Stimulated activated CD8-positive, alpha-beta memory T cell treated with anti-CD3 and anti-CD28 coated beads, Interleukin-4, amount 100 ng/mL, for 1 hour (primary cell): ENCODE measurements around the gene FKTN.
A peak's percentile ranks its signal among the peaks of the same experiment; 100 is the strongest.
"Not testable (repeated sequence)": the region's sequence is repeated elsewhere in the genome, so short reads cannot be mapped to it uniquely, and the experiment has no call there.

Experiments
- DNase-seq, 2 donors: peaks; one replicate each; pipeline ENCODE4 v3.0.0-alpha.2; 2020; ENCODE audit warnings: low read depth in 2 of 2, low spot score in 1 of 2

The FKTN gene

DNA sequence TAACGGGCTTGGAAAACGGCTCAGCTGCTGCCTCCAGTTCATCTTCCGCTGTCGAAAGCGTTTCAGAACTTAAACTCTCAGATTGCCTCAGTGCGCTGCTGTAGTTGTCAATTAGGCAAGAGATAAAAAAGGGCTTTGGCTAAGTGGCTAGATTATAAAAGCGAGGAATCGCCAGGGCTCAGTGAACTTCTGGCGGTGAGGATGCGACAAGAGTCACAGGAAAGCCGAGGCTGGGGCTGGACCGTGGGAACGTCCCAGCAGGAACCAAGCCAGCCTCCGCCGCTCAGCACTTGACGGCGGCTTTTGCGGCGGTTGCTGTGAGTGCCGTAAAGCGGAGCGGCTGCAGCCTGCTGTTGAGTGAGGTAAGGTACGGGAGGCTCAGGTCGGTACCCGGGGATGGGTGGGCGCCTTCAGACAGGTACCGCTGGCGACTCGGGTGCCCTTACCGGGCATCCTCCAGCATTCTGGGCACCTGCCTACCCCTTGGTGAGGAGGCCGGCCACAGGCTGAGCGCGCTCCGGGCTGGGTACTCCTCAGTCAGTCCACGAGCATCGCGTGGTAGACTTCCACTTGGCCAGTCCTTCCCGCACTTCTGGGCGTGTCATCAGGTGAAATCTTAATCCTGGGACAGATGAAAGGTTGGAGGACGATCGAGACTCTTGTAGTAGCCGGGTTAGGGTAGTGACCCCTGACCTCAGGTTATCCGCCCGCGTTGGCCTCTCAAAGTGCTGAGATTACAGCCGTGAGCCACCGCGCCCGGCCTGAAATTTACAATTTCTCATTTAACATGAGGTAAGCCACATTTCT is at the start of gene FKTN:
FKTN (plus strand) TSS at position 328 of the 807 bp plus-strand sequence. CDS start 16,902 bp downstream, outside the sequence.
- peak; percentile 45 to 57 for DNase-seq

DNA sequence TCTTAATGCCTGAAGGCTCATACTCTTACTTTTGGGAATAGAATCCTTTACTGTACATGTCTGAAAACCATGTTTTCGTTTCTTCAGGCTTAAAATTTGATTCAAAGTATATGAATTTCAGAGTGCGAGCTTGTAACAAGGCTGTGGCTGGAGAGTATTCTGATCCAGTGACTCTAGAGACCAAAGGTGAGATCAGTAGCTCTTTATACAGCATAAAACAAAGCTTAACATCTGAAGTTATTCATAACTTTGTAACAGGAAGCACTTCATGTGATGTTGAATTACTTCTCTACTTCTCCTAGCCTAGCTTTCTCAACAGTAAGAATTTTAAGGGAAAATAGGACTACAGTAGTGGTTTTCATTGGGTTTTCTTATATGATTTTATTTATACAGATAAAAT is 49.4 kb upstream of the FKTN start:
- DNase-seq = no peak

DNA sequence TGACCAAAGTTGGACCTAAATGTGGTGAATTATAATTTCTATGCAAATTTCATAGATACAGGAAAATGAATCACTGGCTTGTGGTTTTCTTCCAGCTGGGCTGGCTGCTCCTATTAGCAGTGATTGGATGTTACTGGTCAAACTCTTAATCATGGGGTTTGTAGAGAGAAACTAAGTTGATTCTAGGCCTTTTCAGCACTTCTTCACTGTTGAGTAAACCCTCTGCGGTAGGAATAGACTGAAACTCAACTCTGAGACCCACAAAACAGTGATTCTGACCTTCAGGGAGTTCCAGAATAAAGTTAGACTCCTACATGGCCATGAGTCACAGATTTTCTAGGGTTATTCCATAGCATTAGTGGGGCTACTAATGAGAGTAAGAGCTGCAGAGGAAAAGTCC is 47.9 kb upstream of the FKTN start:
- DNase-seq = no peak

DNA sequence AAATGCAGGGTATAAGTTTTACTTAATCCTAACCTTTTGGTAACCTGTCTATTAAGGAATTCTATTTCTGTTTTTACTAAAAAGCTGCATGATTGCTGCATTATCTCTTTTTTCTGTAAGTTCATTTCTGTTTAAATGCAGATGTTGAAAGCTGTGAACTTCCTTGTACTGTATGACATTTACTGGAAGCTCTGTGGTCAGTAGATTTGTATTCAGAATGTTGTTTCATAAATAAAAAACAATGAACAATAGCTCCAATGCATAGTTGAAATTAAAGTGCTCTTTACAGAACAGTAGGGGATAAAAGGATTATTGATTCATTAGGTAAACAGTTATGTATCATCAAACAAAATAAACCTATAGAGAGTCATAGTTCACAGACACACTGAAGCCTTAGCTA is 46.5 kb upstream of the FKTN start:
- no peak for DNase-seq

DNA sequence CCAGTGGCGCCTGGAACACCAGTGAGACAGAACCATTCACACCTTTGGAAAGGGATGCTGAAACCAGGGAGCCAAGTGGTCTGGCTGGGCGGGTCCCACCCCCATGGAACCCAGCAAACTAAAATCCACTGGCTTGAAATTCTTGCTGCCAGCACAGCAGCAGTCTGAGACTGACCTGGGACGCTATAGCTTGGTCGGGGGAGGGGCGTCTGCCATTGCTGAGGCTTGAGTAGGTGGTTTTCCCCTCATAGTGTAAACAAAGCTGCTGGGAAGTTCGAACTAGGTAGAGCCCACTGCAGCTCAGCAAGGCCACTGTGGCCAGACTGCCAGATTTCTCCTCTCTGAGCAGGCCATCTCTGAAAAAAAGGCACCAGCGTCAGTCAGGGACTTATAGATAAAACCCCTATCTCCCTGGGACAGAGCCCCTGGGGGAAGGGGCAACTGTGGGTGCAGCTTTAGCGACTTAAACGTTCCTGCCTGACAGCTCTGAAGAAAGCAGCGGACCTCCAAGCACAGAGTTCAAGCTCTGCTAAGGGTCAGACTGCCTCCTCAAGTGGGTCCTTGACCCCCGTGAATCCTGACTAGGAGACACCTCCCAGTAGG is 42.0 kb upstream of the FKTN start:
- DNase-seq = no peak

DNA sequence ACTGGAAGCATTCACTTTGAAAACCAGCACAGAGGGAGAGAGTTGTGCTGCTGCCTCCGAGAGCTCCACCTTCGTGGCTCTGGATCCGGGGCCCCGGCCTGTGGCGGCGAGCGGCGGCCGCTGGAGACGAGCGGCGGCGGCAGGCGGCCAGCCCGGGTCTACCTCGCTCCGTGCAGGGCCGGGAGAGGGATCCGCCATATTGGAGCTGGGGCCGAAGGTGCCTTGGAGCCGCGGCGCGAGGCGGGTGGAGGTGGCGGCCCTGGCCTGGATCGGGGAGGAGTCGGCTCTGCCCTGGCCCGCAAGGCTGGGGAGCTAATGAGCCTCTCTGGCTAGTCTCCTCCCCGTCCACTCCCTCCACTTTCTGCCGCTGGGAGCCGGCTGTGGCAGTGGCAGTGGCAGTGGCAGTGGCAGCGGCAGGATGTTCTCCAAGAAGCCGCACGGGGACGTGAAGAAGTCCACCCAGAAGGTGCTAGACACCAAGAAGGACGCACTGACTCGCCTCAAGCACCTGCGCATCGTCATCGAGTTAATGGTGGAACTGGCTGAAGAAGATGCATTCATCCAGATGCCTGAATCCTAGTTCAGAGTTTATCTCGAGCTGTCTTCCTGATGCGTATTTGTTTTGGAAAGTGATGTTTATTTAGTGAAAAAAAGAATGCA is 38.1 kb upstream of the FKTN start:
- not testable (repeated sequence) for DNase-seq

DNA sequence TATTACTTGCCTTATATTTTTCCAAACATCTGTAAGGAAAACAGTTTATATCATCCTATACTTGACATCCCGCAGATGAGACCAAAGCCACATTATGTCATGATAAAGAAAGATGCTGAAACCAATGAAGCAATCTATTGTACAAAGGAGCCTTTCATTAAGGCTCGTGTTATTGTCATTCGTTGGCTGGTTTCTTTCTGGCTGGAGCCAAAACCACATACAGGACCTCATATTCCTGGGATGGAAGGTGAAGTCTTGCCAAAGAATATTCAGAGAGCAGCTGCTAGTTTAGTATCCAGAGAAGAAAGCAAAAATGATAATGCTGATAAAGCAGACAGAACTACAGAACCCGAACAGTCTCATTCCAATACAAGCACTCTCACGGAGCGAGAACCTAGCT is 36.9 kb upstream of the FKTN start:
- DNase-seq = not testable (repeated sequence)

DNA sequence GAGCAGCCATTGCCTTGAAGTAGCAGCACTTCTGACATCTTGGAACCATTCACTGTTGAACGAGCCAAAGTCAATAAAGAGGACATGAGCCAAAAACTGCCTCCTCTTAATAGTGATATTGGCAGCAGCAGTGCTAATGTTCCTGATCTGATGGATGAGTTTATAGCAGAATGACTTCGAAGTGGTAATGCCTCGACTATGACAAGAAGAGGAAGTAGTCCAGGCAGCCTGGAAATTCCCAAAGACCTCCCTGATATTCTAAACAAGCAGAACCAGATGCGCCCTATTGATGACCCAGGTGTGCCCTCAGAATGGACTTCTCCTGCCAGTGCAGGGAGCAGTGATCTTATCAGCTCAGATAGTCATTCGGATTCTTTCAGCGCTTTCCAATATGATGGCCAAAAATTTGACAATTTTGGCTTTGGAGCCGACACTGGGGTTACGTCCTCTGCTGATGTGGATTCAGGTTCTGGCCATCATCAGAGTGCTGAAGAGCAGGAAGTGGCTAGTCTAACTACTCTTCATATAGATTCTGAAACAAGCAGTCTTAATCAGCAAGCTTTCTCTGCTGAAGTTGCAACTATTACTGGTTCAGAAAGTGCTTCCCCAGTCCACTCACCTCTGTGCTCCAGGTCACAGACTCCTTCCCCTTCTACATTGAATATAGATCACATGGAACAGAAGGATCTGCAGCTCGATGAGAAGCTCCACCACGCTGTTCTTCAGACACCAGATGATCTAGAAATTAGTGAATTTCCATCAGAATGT is 35.1 kb upstream of the FKTN start:
- DNase-seq = not testable (repeated sequence)

DNA sequence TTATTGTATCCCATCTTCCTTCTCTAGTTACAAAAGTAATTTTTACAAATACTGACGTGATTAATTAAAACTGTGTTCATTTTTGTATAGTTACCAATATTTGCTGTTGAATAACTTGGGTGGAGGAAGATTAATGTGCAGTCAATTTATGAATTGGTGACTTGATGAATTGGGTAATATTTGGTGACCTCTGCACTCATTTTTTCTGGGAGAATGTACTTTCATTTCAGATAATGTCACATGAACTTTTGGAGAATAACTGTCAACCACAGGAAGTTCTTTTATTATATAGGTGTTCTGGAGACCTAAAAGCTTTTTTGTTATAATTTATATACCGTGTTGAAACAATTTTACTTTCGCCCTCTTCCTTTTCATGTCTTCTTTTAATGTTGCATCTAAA is 26.4 kb upstream of the FKTN start:
- no peak for DNase-seq

DNA sequence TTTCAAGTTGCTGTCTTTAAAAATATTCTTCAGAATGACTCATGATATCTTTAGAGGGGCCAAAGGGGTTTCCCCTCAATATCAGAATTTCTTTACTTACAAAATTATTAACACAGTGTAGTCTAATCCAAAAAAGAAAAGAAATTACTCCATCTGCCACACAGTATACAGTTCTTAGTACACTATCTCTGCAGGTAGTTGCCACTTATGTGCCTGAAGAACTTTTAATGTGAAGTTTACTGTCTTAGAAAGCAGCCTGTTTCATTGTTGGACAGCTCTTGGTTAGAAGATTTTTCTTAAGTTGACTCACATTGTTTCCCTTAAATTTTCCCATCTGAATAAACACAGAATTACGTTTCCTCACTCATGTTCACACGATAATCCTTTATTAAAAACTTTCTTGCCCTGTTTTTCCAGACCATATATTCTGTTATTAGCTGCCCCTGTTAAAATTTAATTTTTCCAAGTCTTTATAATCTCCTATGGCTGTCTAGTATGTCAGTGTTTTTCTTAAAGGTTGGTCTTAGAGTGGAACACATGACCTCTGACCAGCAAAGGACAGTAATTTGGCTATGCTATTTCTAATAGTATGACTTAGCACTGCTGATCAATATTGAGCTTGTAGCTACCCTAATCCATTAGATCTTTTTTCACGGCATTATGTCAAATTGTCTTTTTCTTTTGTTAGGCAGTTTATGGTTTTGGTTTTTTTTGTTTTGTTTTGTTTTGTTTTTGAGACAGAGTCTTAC is 21.8 kb upstream of the FKTN start:
- no peak for DNase-seq

DNA sequence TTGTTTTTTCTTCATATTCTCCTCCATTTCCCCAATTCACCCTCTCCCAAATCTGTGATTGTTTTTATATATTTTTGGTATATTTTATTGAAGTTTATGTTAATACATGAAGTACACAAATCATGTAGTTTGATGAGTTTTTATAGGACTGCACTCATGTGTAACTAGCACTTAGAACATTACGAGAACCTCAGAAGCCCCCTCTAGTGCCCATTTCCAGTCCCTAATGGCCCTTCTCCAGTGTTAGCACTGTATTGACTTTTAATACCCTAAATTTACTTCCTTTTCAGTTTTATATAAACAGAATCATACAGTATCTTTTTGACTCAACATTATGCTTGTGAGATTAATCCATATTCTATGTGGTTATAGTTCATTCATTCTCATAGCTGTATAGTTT is 18.5 kb upstream of the FKTN start:
- no peak for DNase-seq

DNA sequence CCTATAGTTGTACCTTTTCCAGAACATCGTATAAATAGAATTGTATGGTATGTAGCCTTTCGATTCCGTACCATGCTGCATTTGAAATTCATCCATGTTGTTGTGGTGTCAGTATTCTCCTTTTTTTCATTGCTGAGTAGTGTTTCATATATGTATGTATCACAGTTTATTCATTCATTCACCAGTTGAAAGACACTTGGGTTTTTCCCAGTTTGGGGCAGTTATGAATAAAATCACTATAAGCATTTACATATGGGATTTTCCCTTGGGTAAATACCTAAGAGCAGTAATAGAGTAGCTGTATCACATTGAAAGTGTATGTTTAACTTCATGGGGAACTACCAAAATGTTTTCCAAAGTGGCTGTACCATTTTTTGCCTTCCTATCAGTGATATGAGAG is 16.1 kb upstream of the FKTN start:
- no peak for DNase-seq

DNA sequence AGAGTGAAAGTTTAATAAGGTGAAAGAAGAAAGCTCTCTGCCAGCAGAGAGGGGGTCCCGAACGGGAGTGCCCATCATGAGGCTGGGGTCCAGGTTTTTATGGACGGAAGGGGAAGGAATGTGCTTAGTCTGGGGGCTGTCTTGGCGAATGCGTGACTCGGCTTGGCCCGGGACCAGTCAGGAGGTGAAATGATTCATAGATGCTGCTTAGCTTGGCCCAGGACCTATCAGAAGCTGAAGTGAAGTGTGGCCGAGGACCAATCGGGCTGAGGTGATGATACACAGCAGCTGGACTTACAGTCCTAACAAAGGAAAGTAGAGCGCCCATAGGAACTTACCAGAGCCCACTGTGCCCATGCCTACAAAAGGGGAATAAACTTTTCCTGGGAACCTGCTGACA is 3.9 kb upstream of the FKTN start:
- no peak for DNase-seq

DNA sequence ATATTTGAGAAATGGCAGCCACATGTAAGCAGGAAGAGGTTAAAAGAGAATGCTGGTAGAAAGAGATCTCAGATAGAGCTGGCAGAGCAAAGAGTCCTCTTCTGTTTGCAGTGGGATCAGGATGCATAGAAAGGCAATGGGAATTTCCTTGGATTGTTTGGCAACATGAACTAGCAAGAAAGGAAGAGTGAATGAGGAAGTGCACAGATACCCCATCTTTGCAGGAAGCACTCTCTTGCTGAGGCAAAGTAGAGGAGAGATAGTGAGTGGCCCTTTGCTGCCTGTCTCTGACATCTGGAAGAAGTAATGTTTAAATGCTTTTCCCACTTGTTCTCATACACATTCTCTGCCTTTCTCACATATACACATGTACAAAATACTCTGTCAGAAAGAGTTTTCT is 14.5 kb downstream of the FKTN start:
- no peak for DNase-seq

DNA sequence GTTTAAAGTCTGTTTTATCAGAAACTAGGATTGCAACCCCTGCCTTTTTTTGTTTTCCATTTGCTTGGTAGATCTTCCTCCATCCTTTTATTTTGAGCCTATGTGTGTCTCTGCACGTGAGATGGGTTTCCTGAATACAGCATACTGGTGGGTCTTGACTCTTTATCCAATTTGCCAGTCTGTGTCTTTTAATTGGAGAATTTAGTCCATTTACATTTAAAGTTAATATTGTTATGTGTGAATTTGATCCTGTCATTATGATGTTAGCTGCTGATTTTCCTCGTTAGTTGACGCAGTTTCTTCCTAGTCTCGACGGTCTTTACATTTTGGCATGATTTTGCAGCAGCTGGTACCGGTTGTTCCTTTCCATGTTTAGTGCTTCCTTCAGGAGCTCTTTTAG is 22.0 kb downstream of the FKTN start:
- not testable (repeated sequence) for DNase-seq

DNA sequence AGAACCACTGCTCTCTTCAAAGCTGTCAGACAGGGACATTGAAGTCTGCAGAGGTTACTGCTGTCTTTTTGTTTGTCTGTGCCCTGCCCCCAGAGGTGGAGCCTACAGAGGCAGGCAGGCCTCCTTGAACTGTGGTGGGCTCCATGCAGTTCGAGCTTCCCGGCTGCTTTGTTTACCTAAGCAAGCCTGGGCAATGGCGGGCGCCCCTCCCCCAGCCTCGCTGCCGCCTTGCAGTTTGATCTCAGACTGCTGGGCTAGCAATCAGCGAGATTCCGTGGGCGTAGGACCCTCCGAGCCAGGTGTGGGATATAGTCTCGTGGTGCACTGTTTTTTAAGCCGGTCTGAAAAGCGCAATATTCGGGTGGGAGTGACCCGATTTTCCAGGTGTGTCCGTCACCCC is 23.6 kb downstream of the FKTN start:
- DNase-seq = not testable (repeated sequence)

DNA sequence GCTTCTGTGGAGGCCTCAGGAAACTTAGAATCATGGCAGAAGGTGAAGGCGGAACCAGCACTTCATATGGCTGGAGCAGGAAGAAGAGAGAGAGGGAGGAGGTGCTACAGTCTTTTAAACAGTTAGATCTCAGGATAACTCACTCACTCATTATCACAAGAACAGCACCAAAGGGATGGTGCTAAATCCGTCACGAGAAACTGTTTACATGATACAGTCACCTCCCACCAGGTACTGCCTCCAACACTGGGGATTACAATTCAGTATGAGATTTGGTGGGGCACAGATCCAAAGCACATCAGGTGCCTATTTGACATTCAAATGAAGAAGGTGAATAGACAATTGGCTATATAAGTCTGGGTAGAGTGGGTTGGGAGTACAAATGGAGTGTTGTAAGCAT is 35.2 kb downstream of the FKTN start:
- no peak for DNase-seq

DNA sequence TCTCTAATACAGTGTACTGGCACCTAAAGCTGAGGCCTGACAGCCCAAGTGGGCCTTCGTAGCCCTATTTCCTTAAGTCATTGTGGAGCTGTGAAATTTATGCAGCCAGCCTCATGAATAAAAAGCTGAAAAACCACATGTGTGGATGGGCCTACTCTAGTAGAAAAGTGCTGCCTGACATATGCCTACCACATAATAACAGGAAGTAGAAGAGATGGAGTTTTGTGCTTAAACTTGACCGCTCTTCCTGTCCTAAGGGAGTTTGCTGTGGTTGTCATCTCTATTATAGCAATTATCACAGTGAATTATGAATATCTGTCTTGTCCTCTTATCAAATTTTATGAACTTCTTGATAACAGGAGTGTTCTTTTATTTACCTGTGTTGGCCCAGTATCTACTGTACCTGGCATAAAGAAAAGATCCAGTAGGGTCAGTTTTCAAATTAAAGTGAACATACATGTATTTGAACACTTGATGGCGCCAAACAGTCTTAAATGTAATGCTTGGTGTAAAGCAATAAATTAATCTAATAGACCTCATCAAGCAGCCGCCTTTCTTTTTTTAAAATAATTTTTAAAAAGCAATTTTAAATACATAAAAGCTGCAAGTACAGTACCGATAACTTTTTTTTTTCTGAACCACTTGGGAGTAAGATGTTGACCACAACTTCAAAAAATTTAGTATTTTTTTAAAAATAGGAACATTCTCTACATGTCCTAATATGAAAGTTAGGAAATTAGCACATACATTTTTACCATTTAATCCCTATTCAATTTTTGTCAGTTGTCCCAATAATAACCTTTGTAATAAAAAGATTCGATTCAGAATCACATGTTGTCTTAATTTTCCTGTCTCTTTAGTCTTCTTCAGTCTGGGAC is 51.0 kb downstream of the FKTN start:
- no peak for DNase-seq

DNA sequence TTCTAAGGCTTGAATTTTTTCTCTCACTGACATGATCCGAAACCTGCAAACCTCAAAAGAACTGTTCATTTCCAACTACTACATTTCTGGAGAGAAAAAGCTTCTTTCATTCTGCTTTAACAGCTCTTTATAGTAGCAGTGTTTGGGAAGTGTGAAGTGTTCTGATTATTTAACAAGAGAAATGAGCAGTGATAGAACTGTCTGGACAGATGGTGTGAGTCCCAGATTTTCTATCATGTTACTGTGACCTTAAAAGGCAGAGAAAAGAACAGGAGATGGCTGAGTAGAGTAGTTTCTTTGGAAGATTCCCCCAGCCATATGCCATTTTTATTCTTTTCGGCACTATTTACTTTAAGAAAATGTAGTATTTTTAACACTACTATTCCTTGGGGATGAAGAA is 63.1 kb downstream of the FKTN start:
- DNase-seq = no peak

DNA sequence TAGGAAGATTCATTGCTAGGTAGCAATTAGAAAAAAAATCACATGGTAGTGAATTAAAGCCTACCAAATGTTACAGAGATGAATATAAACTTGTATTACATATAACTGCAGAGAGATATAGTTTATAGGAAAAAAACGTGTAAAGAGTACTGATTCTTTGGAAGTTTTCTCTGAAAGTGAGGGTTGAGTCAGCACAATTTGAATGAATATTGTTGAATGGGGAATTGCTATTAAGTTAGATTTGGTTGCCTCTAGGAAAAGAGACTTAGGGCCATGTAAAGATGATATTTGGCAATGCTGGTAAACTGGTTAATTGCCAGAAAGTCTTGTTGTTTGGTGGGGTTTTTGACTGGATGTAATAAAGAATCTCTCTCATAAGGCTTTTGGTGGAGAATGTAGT is 67.2 kb downstream of the FKTN start:
- no peak for DNase-seq
